Astrocyte (in vitro differentiated cells and primary cell): ENCODE data around the gene MBD3L3.
"Not testable (repeated sequence)": the region's sequence is repeated elsewhere in the genome, so short reads cannot be mapped to it uniquely, and the experiment has no call there.

Experiments
- EZH2 ChIP-seq: IDR thresholded peaks from 2 replicates; pipeline ENCODE4 v1.6.1; 2012; ENCODE audit warnings: mild to moderate bottlenecking, low read length, inconsistent platforms; ENCODE audit not compliant: insufficient read depth
- TF ChIP-seq, protein P1 (sequence below): IDR thresholded peaks from 2 replicates; pipeline ENCODE4 v1.5.1; 2011; ENCODE audit warnings: low read depth, mild to moderate bottlenecking, inconsistent platforms, low read length, moderate library complexity; ENCODE audit not compliant: insufficient read depth

- TF ChIP-seq, protein P1, sequence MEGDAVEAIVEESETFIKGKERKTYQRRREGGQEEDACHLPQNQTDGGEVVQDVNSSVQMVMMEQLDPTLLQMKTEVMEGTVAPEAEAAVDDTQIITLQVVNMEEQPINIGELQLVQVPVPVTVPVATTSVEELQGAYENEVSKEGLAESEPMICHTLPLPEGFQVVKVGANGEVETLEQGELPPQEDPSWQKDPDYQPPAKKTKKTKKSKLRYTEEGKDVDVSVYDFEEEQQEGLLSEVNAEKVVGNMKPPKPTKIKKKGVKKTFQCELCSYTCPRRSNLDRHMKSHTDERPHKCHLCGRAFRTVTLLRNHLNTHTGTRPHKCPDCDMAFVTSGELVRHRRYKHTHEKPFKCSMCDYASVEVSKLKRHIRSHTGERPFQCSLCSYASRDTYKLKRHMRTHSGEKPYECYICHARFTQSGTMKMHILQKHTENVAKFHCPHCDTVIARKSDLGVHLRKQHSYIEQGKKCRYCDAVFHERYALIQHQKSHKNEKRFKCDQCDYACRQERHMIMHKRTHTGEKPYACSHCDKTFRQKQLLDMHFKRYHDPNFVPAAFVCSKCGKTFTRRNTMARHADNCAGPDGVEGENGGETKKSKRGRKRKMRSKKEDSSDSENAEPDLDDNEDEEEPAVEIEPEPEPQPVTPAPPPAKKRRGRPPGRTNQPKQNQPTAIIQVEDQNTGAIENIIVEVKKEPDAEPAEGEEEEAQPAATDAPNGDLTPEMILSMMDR, result not testable (repeated sequence)
- TF ChIP-seq EZH2, result not testable (repeated sequence)
These were observed 5.6 kb downstream of the MBD3L3 start for GRCh38 chr19:7052896-7053295.
